ENCODE measurements around the gene PPP2R5C. TPM values are rescaled to one million over a fixed set of nuclear protein-coding genes. Genes with fewer than 3 reads are reported as not detected.

The PPP2R5C gene
- total and polyA plus RNA-seq, 9 of the 15 experiments (the other 6 are each of a cell fraction or from before 2014, with no cell fraction given) = 284 to 617 (median 395) TPM

DNA sequence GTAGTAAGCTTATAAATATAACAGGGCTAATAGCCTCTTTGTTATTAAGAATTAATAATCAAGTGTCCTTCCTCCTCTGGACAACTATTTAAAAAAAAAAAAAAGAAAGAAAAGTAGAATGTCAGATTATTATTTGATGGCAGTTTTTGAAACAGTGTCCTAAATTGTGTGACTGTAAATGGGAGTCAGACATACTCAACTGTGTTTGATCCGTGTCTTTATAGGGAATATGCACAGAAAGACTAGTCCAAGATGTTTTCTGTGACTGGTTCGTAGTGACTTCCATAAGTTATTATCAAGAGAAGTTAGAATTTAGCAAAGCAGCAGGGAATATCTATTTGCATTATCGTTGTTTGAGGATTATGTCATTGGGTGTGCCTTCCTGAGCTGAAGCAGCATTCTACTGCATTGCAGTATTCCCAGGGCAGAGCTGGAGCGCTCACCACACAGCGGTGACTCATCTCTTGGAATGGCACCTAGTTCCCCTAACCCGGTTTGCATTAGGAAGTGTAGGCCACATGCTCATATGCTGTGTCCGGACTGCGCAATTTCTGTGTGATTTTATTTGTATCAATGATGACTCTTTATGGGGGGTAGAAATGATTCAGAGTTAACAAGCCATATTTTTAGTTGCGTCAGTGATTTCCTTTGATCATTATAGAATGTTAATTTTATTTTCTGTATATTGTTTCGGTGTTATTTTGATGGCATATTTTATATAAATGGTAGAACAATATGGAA lies 210.8 kb downstream of the PPP2R5C start (continued):
- TF ChIP-seq, protein P1, sequence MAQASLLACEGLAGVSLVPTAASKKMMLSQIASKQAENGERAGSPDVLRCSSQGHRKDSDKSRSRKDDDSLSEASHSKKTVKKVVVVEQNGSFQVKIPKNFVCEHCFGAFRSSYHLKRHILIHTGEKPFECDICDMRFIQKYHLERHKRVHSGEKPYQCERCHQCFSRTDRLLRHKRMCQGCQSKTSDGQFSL (CRISPR knock-in tag; IDR thresholded peaks at IDR 0.05) = no peak
- TF ChIP-seq, protein P1 (tag; IDR thresholded peaks at IDR 0.05) = no peak
- no peak for TF ChIP-seq SRSF7 (optimal IDR thresholded peaks at IDR 0.05; ENCODE audit: low read depth, low read length)
- peak; percentile 71; the same call in 1 of the 2 replicates for TF ChIP-seq SMARCE1 (IDR thresholded peaks at IDR 0.05)
- TF ChIP-seq KLF1 (tag; IDR thresholded peaks at IDR 0.05) = no peak
- no peak for TF ChIP-seq TCF3 (CRISPR knock-in tag; IDR thresholded peaks at IDR 0.05)
- TF ChIP-seq EWSR1 (IDR thresholded peaks at IDR 0.05; ENCODE audit: borderline replicate concordance, low read depth, partially characterized antibody) = no peak
- TF ChIP-seq MYC (IDR thresholded peaks at IDR 0.05; ENCODE audit: low read depth, low read length) = peak; percentile 55; the same call in 1 of the 2 replicates
- no peak for TF ChIP-seq MYC (CRISPR knock-in tag; IDR thresholded peaks at IDR 0.05; ENCODE audit: borderline replicate concordance, low read depth)
- TF ChIP-seq HDGF (IDR thresholded peaks at IDR 0.05) = no peak
- TF ChIP-seq HMGXB4 (CRISPR knock-in tag; IDR thresholded peaks at IDR 0.05) = no peak
- no peak for TF ChIP-seq MCM5 (IDR thresholded peaks at IDR 0.05; ENCODE audit: low read depth)
- TF ChIP-seq RERE (CRISPR knock-in tag; IDR thresholded peaks at IDR 0.05; ENCODE audit: borderline replicate concordance) = no peak
- TF ChIP-seq ZNF695 (CRISPR knock-in tag; IDR thresholded peaks at IDR 0.05) = no peak
- TF ChIP-seq PRDM10 (IDR thresholded peaks at IDR 0.05; ENCODE audit: partially characterized antibody) = no peak
- TF ChIP-seq RFX7 (CRISPR knock-in tag; IDR thresholded peaks at IDR 0.05) = no peak
